Subcutaneous abdominal adipose tissue (tissue), 5 donors: ENCODE data around the gene PTPRA.
"Not testable (repeated sequence)": the region's sequence is repeated elsewhere in the genome, so short reads cannot be mapped to it uniquely, and the experiment has no call there.

ENCODE experiments used
- H3K27ac ChIP-seq: one replicate; pipeline ENCODE4 v1.7.0; 2013; ENCODE audit warnings: low read depth, mild to moderate bottlenecking, inconsistent platforms, low read length, moderate library complexity
- H3K27me3 ChIP-seq, 5 donors: one replicate each; pipeline ENCODE4 v1.7.0; 2013; ENCODE audit warnings: low read length in 5 of 5, inconsistent platforms in 1 of 5; ENCODE audit not compliant: control insufficient read depth in 5 of 5, insufficient read depth in 4 of 5
- H3K36me3 ChIP-seq, 5 donors: one replicate each; pipeline ENCODE4 v1.7.0; 2013; ENCODE audit warnings: low read length in 5 of 5; ENCODE audit not compliant: control insufficient read depth in 5 of 5, insufficient read depth in 5 of 5
- H3K4me1 ChIP-seq, 5 donors: one replicate each; pipeline ENCODE4 v1.7.0; 2013; ENCODE audit warnings: low read length in 5 of 5, mild to moderate bottlenecking in 3 of 5, moderate library complexity in 1 of 5; ENCODE audit not compliant: control insufficient read depth in 5 of 5, insufficient read depth in 5 of 5
- H3K4me3 ChIP-seq, 5 donors: one replicate each; pipeline ENCODE4 v1.7.0; 2013; ENCODE audit warnings: low read length in 5 of 5, low read depth in 1 of 5
- H3K9ac ChIP-seq, 5 donors: one replicate each; pipeline ENCODE4 v1.7.0; 2013; ENCODE audit warnings: low read length in 5 of 5, mild to moderate bottlenecking in 4 of 5, moderate library complexity in 3 of 5
- H3K9me3 ChIP-seq, 5 donors: one replicate each; pipeline ENCODE4 v1.7.0; 2013; ENCODE audit warnings: low read length in 5 of 5; ENCODE audit not compliant: control insufficient read depth in 5 of 5
- donor health status: healthy.
- donor health status: healthy.
- donor health status: healthy.
- donor health status: healthy.
- donor health status: healthy.

PTPRA gene

DNA sequence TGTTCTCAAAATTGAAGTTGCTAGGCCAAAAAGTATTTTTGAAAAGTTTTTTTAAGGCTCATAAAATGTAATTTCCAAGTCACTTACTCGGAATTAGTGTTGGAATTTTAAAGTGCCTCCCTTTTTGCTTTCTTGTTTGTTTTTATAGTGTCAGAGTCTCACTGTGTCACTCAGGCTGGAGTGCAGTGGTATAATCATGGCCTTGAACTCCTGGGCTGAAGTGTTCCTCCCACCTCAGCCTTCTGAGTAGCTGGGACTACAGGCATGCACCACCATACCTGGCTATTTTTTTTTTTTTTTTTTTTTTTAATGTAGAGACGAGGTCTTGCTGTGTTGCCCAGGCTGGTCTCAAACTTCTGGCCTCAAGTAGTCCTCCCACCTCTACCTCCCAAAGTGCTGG is 130.1 kb downstream of the PTPRA start:
- Histone ChIP-seq H3K4me3 (no peak overlapping the region), H3K4me1 (no peaks in the 10 kb centered on the region), H3K9ac (no peak overlapping the region), H3K9me3 (no peaks in the 10 kb centered on the region), H3K27ac (no peak overlapping the region), H3K27me3 (no peaks in the 10 kb centered on the region), H3K36me3 (peaks cover 19 to 57% (median 37%) of the 10 kb centered on the region in 5 donors)

DNA sequence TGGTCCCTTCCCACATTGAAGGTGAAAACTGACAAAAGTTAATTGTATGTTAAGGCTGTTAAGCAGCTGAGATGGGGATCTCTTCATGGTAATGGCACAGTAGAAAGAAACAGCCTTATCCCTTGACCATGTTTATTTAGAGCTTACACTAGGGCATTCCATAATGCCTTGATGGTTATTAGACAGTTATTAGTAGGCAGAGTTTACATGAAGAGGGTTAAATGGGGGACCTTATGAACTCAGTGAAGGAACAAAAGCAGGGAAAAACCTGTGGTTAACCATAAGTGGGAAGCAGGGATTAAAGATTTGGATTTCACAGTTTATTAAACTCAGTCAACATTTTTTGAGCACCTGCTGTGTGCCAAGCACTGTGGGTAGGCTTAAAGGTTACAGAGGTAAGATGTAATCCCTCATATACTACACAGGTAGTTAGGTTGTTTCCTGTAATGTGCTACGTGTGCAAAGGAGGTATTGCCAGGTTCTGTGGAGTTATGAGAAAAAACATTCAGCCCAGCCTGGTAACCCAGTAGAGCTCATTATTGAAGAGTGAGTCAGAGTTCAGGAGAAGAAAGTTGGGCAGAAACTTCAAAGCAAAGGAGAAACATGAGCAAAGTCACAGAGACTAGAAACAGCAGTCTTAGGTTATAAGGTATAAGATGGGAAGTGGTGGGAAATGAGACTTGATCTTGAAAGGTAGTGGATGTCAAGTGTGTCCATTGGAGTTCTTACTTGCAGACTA is 137.9 kb downstream of the PTPRA start:
- Histone ChIP-seq H3K27ac (no peak overlapping the region), H3K4me3 (no peak overlapping the region), H3K9me3 (no peaks in the 10 kb centered on the region), H3K27me3 (no peaks in the 10 kb centered on the region), H3K36me3 (peaks cover 22 to 60% (median 49%) of the 10 kb centered on the region in 5 donors), H3K4me1 (peaks cover 0 to 4% (median 0%) of the 10 kb centered on the region in 5 donors), H3K9ac (no peak overlapping the region)

DNA sequence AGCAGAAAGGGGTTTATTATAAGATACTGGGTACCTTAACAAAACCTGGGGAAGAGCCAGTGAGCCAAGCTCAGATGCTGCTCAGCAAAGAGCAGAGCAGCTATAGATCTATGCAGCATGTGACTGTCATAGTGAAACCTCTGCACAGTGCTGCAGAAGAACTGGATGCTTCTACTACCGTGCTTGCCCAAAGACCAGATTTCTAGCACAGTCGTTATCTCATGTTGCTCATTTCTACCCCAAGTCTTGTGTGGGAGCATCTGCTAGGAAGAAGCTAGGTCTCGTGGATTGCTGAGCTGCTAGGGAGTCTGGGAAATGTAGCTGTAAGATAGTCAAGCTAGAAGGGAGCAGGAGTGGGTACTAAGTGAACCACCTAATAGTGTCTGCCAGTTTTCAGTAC is 138.5 kb downstream of the PTPRA start:
- Histone ChIP-seq H3K9ac (no peak overlapping the region), H3K27me3 (no peaks in the 10 kb centered on the region), H3K27ac (no peak overlapping the region), H3K9me3 (no peaks in the 10 kb centered on the region), H3K4me1 (peaks cover 0 to 4% (median 0%) of the 10 kb centered on the region in 5 donors), H3K36me3 (peaks cover 22 to 57% (median 46%) of the 10 kb centered on the region in 5 donors), H3K4me3 (no peak overlapping the region)

DNA sequence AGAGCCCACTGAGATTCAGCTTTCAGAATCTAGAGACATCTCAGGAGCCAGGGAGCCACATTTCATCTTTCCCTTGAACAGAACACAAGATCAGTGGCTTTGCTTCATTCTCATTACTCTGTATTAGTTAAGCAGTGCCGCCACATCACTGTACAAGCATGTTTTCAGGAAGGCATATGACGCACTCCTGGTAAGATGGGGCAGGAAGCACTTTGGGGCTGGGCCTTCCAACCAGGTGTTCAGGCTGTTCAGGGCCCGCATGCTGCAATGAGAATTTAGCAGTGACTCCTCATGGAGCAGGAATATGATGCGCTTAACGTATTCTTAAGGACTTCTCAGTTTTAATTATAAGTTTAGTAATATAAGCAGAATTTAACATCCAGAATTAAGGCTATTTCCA is 140.5 kb downstream of the PTPRA start:
- Histone ChIP-seq H3K4me1 (peaks cover 0 to 4% (median 0%) of the 10 kb centered on the region in 5 donors), H3K27me3 (no peaks in the 10 kb centered on the region), H3K4me3 (no peak overlapping the region), H3K27ac (no peak overlapping the region), H3K9me3 (no peaks in the 10 kb centered on the region), H3K36me3 (peaks cover 20 to 50% (median 41%) of the 10 kb centered on the region in 5 donors), H3K9ac (no peak overlapping the region)

DNA sequence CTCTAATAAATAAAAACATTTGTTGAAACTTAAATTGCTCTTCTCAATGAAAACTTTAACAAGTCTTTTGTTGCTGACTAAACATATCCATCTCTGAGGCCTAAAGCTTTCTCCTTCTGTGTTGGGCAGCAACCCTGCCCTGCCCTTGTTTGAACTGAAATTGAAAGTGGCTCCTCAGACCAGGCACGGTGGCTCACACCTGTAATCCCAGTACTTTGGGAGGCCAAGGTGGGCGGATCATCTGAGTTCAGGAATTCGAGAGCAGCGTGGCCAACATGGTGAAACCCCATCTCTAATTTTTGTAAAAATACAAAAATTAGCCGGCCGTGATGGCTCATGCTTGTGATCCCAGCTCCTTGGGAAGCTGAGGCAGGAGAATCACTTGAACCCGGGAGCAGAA is 140.9 kb downstream of the PTPRA start:
- Histone ChIP-seq H3K4me3 (no peak overlapping the region), H3K27me3 (no peaks in the 10 kb centered on the region), H3K36me3 (peaks cover 16 to 46% (median 37%) of the 10 kb centered on the region in 5 donors), H3K27ac (no peak overlapping the region), H3K4me1 (peaks cover 0 to 4% (median 0%) of the 10 kb centered on the region in 5 donors), H3K9ac (no peak overlapping the region), H3K9me3 (no peaks in the 10 kb centered on the region)

DNA sequence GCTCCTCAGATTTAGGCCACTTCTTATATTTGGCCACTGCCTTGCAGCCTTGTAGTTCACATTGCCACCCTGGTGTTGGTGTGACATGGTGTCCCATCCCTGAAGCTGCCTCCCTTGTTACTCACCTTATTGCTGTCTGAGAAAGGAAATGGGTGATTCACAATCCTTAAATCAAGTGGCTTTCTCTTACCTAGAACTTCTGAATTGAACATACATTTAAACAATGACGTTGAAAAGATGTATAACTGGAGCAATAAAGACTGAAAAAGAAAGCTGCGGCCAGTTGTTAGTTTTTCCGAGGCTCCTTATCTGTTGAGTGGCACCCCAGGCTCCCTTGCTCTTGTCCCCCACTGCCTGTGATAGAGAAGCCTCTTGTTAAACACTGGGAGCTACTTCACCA is 141.4 kb downstream of the PTPRA start:
- Histone ChIP-seq H3K4me3 (no peak overlapping the region), H3K27ac (no peak overlapping the region), H3K4me1 (peaks cover 0 to 4% (median 0%) of the 10 kb centered on the region in 5 donors), H3K27me3 (no peaks in the 10 kb centered on the region), H3K36me3 (peaks cover 12 to 45% (median 32%) of the 10 kb centered on the region in 5 donors), H3K9me3 (no peaks in the 10 kb centered on the region), H3K9ac (no peak overlapping the region)

DNA sequence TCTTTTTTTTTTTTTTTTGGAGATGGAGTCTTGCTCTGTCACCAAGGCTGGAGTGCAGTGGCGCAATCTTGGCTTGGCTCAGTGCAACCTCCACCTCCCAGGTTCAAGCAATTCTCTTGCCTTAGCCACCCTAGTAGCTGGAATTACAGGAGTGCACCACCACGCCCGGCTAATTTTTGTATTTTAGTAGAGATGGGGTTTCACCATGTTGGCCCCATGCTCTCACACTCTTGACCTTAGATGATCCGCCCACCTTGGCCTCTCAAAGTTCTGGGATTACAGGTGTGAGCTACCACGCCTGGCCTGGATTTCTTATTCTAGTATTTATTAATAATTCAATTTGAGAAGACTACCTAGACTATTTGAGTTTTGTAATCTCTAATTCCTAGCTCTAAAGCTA is 142.0 kb downstream of the PTPRA start:
- H3K27ac ChIP-seq, H3K9me3 ChIP-seq, H3K9ac ChIP-seq, H3K4me1 ChIP-seq, H3K27me3 ChIP-seq, H3K4me3 ChIP-seq: not testable (repeated sequence)
- peaks cover 12 to 40% (median 27%) of the 10 kb centered on the region in 5 donors for H3K36me3 ChIP-seq

DNA sequence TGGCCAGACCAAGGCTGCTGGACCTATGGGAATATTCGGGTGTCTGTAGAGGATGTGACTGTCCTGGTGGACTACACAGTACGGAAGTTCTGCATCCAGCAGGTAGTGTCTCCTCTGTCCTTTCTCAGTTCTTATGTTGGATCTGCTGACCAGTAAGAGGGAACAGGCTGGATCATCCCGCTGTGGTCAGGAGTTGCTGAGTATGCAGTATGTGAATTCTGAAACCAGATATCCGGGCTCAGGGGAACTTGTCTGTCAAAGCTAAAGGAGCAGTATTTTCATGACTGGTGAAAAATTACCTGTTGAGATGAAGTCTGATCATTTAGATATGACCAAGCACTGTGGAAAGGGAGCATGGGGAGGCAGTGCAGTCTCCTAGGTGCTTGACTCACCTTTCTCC is 148.0 kb downstream of the PTPRA start:
- no peaks in the 10 kb centered on the region for H3K9me3 ChIP-seq
- H3K4me3 ChIP-seq = no peak overlapping the region
- H3K9ac ChIP-seq = no peak overlapping the region
- H3K36me3 ChIP-seq = peaks cover 15 to 67% (median 59%) of the 10 kb centered on the region in 5 donors
- H3K27ac ChIP-seq = no peak overlapping the region
- no peaks in the 10 kb centered on the region for H3K4me1 ChIP-seq
- H3K27me3 ChIP-seq = no peaks in the 10 kb centered on the region

DNA sequence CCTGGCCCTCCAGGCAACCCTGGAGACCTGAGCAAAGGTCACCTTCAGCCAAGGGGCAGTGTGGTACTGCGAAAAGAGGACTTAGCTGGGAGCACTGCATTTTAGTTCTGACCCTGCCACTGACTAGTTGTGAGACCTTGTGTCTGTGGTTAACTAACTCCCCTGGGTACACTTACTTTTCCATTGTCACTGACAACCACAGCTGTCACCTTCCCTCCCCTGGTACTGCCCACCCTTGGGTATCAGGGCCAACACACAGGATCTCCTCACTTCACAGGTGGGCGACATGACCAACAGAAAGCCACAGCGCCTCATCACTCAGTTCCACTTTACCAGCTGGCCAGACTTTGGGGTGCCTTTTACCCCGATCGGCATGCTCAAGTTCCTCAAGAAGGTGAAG is 148.5 kb downstream of the PTPRA start:
- no peak overlapping the region for H3K4me3 ChIP-seq
- H3K9ac ChIP-seq = no peak overlapping the region
- peaks cover 15 to 70% (median 64%) of the 10 kb centered on the region in 5 donors for H3K36me3 ChIP-seq
- no peaks in the 10 kb centered on the region for H3K4me1 ChIP-seq
- H3K9me3 ChIP-seq = no peaks in the 10 kb centered on the region
- no peaks in the 10 kb centered on the region for H3K27me3 ChIP-seq
- H3K27ac ChIP-seq = no peak overlapping the region

DNA sequence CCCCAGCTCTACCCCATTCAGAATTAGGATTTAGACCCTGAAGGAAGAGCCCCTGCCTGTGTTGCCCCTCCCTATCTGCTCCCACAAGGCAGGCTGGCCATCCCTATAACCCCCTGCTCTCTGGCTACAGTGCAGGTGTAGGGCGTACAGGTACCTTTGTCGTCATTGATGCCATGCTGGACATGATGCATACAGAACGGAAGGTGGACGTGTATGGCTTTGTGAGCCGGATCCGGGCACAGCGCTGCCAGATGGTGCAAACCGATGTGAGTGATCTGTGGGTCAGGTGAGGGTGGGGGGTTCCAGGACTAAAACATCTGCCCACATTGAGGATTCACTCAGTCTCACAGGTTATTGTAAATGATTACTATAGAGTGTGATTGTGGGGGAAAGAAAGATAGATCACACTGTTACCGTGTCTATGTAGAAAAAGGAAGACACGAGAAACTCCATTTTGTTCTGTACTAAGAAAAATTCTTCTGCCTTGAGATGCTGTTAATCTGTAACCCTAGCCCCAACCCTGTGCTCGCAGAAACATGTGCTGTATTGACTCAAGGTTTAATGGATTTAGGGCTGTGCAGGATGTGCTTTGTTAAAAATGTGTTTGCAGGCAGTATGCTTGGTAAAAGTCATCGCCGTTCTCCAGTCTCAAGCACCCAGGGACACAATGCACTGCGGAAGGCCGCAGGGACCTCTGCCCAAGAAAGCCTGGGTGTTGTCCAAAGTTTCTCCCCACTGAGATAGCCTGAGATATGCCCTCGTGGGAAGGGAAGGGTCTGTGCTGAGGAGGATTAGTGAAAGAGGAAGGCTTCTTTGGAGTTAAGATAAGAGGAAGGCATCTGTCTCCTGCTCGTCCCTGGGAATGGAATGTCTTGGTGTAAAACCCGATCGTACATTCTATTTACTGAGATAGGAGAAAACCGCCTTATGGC is 149.5 kb downstream of the PTPRA start:
- H3K9ac ChIP-seq, H3K27me3 ChIP-seq, H3K27ac ChIP-seq, H3K4me1 ChIP-seq, H3K4me3 ChIP-seq, H3K9me3 ChIP-seq: not testable (repeated sequence)
- peaks cover 8 to 74% (median 67%) of the 10 kb centered on the region in 5 donors for H3K36me3 ChIP-seq
